Mesenchymal stem cell (in vitro differentiated cells and primary cell): ENCODE measurements around the gene MFNG.
A peak's percentile ranks its signal among the peaks of the same experiment; 100 is the strongest.

Source experiments
- DNase-seq: peaks from one replicate; pipeline ENCODE4 v3.0.0-alpha.2; 2013
- H2AFZ ChIP-seq: one replicate; pipeline ENCODE4 v1.6.1; 2013; ENCODE audit warnings: low read depth, mild to moderate bottlenecking, control low read depth, inconsistent platforms, low read length, moderate library complexity
- H2AK5ac ChIP-seq: 2 replicates; pipeline ENCODE4 v1.6.1; 2013; ENCODE audit warnings: low read length, moderate library complexity, mild to moderate bottlenecking, inconsistent platforms; ENCODE audit not compliant: severe bottlenecking
- H2BK120ac ChIP-seq: one replicate; pipeline ENCODE4 v1.6.1; 2013; ENCODE audit warnings: low read depth, mild to moderate bottlenecking, inconsistent platforms, low read length, moderate library complexity
- H2BK12ac ChIP-seq, 2 experiments: one replicate each; pipeline ENCODE4 v1.6.1; 2013; ENCODE audit warnings: inconsistent platforms in 2 of 2, low read length in 2 of 2, mild to moderate bottlenecking in 2 of 2, moderate library complexity in 2 of 2, control low read depth in 1 of 2
- H2BK15ac ChIP-seq: one replicate; pipeline ENCODE4 v1.6.1; 2013; ENCODE audit warnings: mild to moderate bottlenecking, low read depth, inconsistent platforms; ENCODE audit not compliant: poor library complexity, severe bottlenecking
- H2BK5ac ChIP-seq: 2 replicates; pipeline ENCODE4 v1.6.1; 2013; ENCODE audit warnings: low read depth, mild to moderate bottlenecking, low read length, control low read depth, inconsistent platforms; ENCODE audit not compliant: poor library complexity, severe bottlenecking
- H3K14ac ChIP-seq, 2 experiments: one replicate each; pipeline ENCODE4 v1.6.1; 2013; ENCODE audit warnings: inconsistent platforms in 2 of 2, low read length in 2 of 2, control low read depth in 1 of 2, mild to moderate bottlenecking in 1 of 2, moderate library complexity in 1 of 2
- H3K18ac ChIP-seq, 2 experiments: one replicate each; pipeline ENCODE4 v1.6.1; 2013; ENCODE audit warnings: inconsistent platforms in 2 of 2, low read length in 2 of 2, control low read depth in 1 of 2, low read depth in 1 of 2, mild to moderate bottlenecking in 1 of 2
- H3K23ac ChIP-seq, 2 experiments: one replicate each; pipeline ENCODE4 v1.6.1; 2013; ENCODE audit warnings: inconsistent platforms in 2 of 2, low read length in 2 of 2, mild to moderate bottlenecking in 2 of 2, moderate library complexity in 2 of 2, control low read depth in 1 of 2
- H3K27ac ChIP-seq: 2 replicates; pipeline ENCODE4 v1.5.1; 2013; ENCODE audit warnings: mild to moderate bottlenecking, moderate library complexity, low read length, control low read depth, inconsistent platforms; ENCODE audit not compliant: poor library complexity, severe bottlenecking
- H3K27me3 ChIP-seq, 2 experiments: 2 replicates each; pipeline versions ENCODE4 v1.6.1 to v1.7.0; 2013; ENCODE audit warnings: low read length in 2 of 2, mild to moderate bottlenecking in 2 of 2, moderate library complexity in 2 of 2, control low read depth in 1 of 2, inconsistent platforms in 1 of 2; ENCODE audit not compliant: control insufficient read depth in 1 of 2, insufficient read depth in 1 of 2
- H3K36me3 ChIP-seq, 2 experiments: 2 replicates each; pipeline versions ENCODE4 v1.6.1 to v1.7.0; 2013; ENCODE audit warnings: low read length in 2 of 2, control low read depth in 1 of 2, inconsistent platforms in 1 of 2, low read depth in 1 of 2, mild to moderate bottlenecking in 1 of 2; ENCODE audit not compliant: insufficient read depth in 2 of 2, control insufficient read depth in 1 of 2
- H3K4ac ChIP-seq, 2 experiments: one replicate each; pipeline ENCODE4 v1.6.1; 2013; ENCODE audit warnings: inconsistent platforms in 2 of 2, low read length in 2 of 2, mild to moderate bottlenecking in 2 of 2, moderate library complexity in 2 of 2, control low read depth in 1 of 2, low read depth in 1 of 2
- H3K4me1 ChIP-seq: 2 replicates; pipeline ENCODE4 v1.6.1; 2013; ENCODE audit warnings: low read depth, low read length, control low read depth; ENCODE audit not compliant: control insufficient read depth, insufficient read depth
- H3K4me2 ChIP-seq: 2 replicates; pipeline ENCODE4 v1.6.1; 2013; ENCODE audit warnings: low read length, mild to moderate bottlenecking, inconsistent platforms; ENCODE audit not compliant: poor library complexity, severe bottlenecking
- H3K4me3 ChIP-seq, 2 experiments: 2 replicates each; pipeline versions ENCODE4 v1.5.1 to v1.7.0; 2013; ENCODE audit warnings: low read length in 2 of 2, mild to moderate bottlenecking in 2 of 2, control low read depth in 1 of 2, low read depth in 1 of 2; ENCODE audit not compliant: insufficient read depth in 1 of 2
- H3K79me1 ChIP-seq: replicated peaks from 2 replicates; pipeline ENCODE4 v1.6.1; 2013; ENCODE audit warnings: mild to moderate bottlenecking, control low read depth, low read length, inconsistent platforms; ENCODE audit not compliant: poor library complexity, severe bottlenecking
- H3K9ac ChIP-seq: 2 replicates; pipeline ENCODE4 v1.7.0; 2013; ENCODE audit warnings: mild to moderate bottlenecking, low read length, moderate library complexity
- H3K9me3 ChIP-seq: 2 replicates; pipeline ENCODE4 v1.7.0; 2013; ENCODE audit warnings: mild to moderate bottlenecking, low read length; ENCODE audit not compliant: control insufficient read depth
- H4K8ac ChIP-seq: one replicate; pipeline ENCODE4 v1.6.1; 2013; ENCODE audit warnings: inconsistent platforms, mild to moderate bottlenecking, low read length, moderate library complexity
- H4K91ac ChIP-seq: one replicate; pipeline ENCODE4 v1.6.1; 2013; ENCODE audit warnings: mild to moderate bottlenecking, low read length, inconsistent platforms
- WGBS: methylation state at CpG from one replicate; pipeline ENCODE4 v1.1.7; 2013; ENCODE audit warnings: mixed read lengths; 5-methylcytosine and 5-hydroxymethylcytosine counted together

MFNG gene

DNA sequence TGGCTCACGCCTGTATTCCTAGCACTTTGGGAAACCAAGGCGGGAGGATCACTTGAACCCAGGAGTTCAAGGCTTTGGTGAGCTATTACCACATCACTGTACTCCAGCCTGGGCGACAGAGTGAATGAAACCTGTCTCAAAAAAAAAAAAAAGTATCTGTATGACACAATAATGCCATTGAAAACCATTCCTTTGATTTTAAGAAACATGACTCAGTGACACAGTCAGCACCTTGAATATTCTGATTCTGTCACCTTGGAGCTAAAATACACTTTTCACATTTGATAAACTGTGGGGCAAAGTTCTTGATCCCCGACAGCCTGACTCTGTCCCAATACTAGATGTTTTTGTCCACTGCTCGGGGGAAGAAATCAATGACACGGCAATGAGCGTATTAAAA, 42.2 kb downstream of the MFNG start:
- 80% methylated on average over 7 of the region's 7 CpGs for WGBS
- H2BK15ac ChIP-seq = no peak overlapping the region
- no peaks in the 10 kb centered on the region for H3K36me3 ChIP-seq

DNA sequence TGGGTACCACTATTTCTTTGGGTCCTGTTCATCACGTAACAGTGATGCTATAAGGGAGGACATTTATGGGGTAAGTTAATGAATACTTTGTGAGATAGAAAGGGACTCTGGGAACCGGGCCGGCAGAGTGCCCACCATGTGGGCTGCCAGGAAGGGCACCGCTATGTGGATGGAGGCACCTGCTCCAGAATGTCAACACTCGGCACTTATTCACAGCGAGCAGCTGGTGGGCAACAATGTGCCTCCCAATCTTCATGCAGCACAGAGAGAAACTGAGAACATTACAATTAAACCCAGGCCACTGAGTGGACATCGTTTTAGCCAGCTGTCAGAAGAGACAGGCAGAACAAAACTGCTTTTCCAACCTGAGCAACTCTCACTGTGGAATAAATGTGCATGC, 43.1 kb downstream of the MFNG start:
- Histone ChIP-seq H3K79me1 (no peaks in the 10 kb centered on the region), H3K9me3 (peaks cover 8% of the 10 kb centered on the region), H3K36me3 (no peaks in the 10 kb centered on the region), H2AK5ac (peak overlapping the region; percentile 75), H2BK12ac (no peak overlapping the region), H3K14ac (no peak overlapping the region), H3K4me3 (no peak overlapping the region), H3K4me1 (peaks cover 6% of the 10 kb centered on the region), H2AFZ (no peak overlapping the region), H3K23ac (no peak overlapping the region), H2BK15ac (no peak overlapping the region), H4K91ac (no peak overlapping the region), H3K9ac (no peak overlapping the region), H3K18ac (no peak overlapping the region), H3K4me2 (no peak overlapping the region), H4K8ac (no peak overlapping the region), H3K4ac (no peak overlapping the region), H2BK5ac (no peak overlapping the region), H3K27me3 (peaks cover 0 to 61% of the 10 kb centered on the region in 2 experiments), H2BK120ac (no peak overlapping the region), H3K27ac (no peak overlapping the region)
- WGBS = 97% methylated on average over 7 of the region's 7 CpGs
- DNase-seq = no peak

More for the DNA sequence above, 42.2 kb downstream of the MFNG start:
- Histone ChIP-seq H3K9me3 (peaks cover 8% of the 10 kb centered on the region), H3K23ac (no peak overlapping the region), H2AK5ac (no peak overlapping the region), H3K79me1 (no peaks in the 10 kb centered on the region), H2AFZ (no peak overlapping the region), H3K9ac (no peak overlapping the region), H3K4ac (no peak overlapping the region), H3K4me2 (no peak overlapping the region), H3K27me3 (peaks cover 0 to 61% of the 10 kb centered on the region in 2 experiments), H2BK120ac (no peak overlapping the region), H2BK12ac (no peak overlapping the region), H3K14ac (no peak overlapping the region), H3K18ac (no peak overlapping the region), H2BK5ac (no peak overlapping the region), H4K91ac (no peak overlapping the region), H3K27ac (no peak overlapping the region), H3K4me3 (no peak overlapping the region), H3K4me1 (peaks cover 12% of the 10 kb centered on the region), H4K8ac (no peak overlapping the region)
- DNase-seq = no peak

- Histone ChIP-seq H4K91ac (no peak overlapping the region), H3K14ac (no peak overlapping the region), H3K9me3 (peaks cover 8% of the 10 kb centered on the region), H2AK5ac (no peak overlapping the region), H3K27me3 (peaks cover 0 to 61% of the 10 kb centered on the region in 2 experiments), H3K4me3 (no peak overlapping the region), H2BK120ac (no peak overlapping the region), H4K8ac (peak overlapping the region; percentile 78), H2AFZ (peak overlapping the region; percentile 43), H2BK12ac (no peak overlapping the region), H2BK5ac (no peak overlapping the region), H3K9ac (no peak overlapping the region), H3K18ac (no peak overlapping the region), H3K27ac (no peak overlapping the region), H3K36me3 (no peaks in the 10 kb centered on the region), H3K4me1 (peaks cover 6% of the 10 kb centered on the region), H3K4me2 (no peak overlapping the region), H2BK15ac (no peak overlapping the region), H3K79me1 (no peaks in the 10 kb centered on the region), H3K4ac (no peak overlapping the region), H3K23ac (no peak overlapping the region)
- peak; percentile 58 for DNase-seq
- 54% methylated on average over 2 of the region's 2 CpGs for WGBS
Observed at GRCh38 chr22:37442537-37442936, 43.6 kb downstream of the MFNG start.

DNA sequence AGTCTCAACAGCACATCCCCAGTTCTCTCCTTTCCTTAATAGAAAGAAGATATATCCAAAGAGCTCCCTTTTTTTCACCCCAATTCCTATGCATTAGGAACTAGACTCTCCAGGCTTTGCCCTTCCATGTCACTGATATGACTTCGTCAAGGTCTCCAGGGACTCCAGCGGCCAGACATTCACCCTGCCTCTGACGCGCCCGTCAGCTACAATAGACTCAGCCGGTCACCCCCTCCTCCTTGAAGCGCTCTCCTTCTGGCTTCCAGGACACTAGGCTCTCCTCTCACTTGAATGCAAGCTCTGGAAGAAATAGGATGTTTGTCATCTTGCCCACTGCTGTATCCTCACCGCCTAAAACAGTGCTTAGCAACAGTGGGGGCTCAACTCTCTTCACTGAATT, 44.0 kb downstream of the MFNG start:
- H3K14ac ChIP-seq = no peak overlapping the region
- no peak overlapping the region for H3K18ac ChIP-seq
- peaks cover 8% of the 10 kb centered on the region for H3K9me3 ChIP-seq
- WGBS = 88% methylated on average over 8 of the region's 8 CpGs
- H3K4me1 ChIP-seq = peaks cover 4% of the 10 kb centered on the region
- H3K23ac ChIP-seq = no peak overlapping the region
- no peak overlapping the region for H3K4me3 ChIP-seq
- peaks cover 0 to 61% of the 10 kb centered on the region in 2 experiments for H3K27me3 ChIP-seq
- H3K4ac ChIP-seq = no peak overlapping the region
- H2BK120ac ChIP-seq = no peak overlapping the region
- no peak overlapping the region for H4K91ac ChIP-seq
- H3K9ac ChIP-seq = no peak overlapping the region
- H3K27ac ChIP-seq = no peak overlapping the region
- no peak overlapping the region for H2BK12ac ChIP-seq
- no peaks in the 10 kb centered on the region for H3K36me3 ChIP-seq
- no peaks in the 10 kb centered on the region for H3K79me1 ChIP-seq
- peak overlapping the region; percentile 9 for H2AK5ac ChIP-seq
- H2BK15ac ChIP-seq = no peak overlapping the region
- H2BK5ac ChIP-seq = no peak overlapping the region
- no peak overlapping the region for H4K8ac ChIP-seq
- H2AFZ ChIP-seq = no peak overlapping the region
- H3K4me2 ChIP-seq = no peak overlapping the region
- no peak for DNase-seq
